Measurements from ENCODE around the gene TP73.

The TP73 gene

DNA sequence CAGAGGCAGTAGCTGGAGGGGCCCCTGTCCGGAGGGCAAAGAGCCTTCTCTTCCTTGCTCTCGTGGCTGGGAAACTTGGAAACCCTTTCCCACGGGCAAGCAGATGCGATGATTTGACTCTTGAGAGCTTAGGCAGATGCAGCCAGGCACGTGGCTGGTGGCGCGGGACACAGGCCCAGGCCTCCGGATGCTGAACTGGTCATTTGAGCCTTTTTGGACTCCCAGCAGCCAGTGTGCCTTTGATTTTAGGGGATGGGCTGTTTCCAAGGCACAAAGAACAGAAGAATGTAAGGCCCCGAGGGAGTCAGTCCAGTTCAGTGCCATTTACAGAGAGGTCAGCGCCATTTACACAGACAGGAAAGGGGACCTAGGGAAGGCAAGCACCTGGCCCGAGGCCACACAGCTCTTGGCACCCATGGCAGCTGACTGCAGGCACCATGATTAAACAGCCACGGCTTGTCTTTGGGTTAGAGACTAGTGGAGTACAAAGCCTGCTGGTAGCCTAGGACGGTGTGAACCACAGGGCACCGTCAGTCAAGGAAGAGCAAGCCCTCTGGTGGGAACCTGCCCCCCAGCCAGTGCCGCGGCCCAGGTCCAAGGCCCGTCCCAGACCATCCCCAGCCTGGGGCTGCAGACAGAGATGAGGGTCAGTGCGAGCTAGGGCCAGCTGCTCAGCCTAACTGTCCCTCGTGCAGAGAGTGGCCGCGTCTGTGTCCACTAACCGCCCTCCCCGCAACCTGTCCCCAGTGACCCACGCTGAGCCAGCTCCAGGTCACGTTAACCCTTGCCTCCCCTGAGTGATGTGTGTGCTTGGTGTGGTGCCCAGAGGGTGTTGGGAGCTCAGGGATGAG lies 79.5 kb downstream of the TP73 start:
- no peak for DNase-seq

DNA sequence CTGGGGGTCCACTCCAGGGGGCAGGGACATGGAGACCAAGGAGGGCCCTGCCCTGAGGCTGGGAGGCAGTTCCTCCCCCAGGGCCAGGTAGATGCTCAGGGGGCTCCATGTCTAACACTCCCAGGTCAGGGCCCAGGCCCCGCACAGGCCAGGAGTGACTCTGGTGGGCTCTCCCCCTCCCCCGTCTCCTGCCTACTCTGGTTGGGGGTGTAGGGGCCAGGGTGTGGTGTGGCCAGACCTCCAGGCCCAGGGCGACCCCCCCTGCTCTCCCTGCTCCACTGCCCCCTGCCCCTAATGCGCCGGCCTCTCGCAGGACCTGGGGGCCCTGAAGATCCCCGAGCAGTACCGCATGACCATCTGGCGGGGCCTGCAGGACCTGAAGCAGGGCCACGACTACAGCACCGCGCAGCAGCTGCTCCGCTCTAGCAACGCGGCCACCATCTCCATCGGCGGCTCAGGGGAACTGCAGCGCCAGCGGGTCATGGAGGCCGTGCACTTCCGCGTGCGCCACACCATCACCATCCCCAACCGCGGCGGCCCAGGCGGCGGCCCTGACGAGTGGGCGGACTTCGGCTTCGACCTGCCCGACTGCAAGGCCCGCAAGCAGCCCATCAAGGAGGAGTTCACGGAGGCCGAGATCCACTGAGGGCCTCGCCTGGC lies 80.2 kb downstream of the TP73 start:
- peak; percentile 35 for DNase-seq

DNA sequence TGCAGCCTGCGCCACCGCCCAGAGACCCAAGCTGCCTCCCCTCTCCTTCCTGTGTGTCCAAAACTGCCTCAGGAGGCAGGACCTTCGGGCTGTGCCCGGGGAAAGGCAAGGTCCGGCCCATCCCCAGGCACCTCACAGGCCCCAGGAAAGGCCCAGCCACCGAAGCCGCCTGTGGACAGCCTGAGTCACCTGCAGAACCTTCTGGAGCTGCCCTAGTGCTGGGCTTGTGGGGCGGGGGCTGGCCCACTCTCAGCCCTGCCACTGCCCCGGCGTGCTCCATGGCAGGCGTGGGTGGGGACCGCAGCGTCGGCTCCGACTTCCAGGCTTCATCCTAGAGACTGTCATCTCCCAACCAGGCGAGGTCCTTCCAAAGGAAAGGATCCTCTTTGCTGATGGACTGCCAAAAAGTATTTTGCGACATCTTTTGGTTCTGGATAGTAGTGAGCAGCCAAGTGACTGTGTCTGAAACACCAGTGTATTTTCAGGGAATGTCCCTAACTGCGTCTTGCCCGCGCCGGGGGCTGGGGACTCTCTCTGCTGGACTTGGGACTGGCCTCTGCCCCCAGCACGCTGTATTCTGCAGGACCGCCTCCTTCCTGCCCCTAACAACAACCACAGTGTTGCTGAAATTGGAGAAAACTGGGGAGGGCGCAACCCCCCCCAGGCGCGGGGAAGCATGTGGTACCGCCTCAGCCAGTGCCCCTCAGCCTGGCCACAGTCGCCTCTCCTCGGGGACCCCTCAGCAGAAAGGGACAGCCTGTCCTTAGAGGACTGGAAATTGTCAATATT lies 81.0 kb downstream of the TP73 start:
- no peak for DNase-seq

DNA sequence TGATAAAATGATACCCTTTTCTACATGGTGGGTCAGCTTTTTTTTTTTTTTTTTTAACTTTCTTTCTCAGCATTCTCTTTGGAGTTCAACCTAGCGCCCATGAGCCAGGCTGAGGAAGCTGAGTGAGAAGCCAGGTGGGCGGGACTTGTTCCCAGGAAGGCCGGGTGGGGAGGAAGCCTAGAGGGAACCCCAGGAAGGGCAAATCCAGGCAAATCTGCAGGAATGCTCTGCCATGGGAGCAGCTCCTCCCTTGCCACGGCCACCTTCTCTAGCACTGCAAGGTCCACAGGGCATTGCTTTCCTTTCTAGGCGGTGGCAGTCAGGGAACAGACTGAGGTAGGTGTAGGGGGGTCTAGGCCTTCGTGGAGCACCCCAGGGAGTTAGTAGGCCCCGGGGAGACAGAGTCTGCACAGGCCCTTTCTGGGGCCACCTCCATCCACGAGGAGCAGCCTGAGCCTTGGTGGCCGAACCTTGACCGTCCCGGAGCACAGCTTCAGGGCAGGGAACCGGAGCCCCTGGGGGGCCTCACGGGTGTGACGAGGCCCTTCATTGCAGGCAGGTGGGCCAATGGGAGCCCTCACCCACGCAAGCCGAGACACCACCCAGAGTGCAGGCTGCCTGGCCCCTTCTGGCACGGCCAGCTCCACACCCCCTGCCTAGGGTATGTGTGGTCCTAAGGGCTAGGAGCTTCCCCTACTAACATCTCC lies 81.7 kb downstream of the TP73 start:
- DNase-seq = no peak

DNA sequence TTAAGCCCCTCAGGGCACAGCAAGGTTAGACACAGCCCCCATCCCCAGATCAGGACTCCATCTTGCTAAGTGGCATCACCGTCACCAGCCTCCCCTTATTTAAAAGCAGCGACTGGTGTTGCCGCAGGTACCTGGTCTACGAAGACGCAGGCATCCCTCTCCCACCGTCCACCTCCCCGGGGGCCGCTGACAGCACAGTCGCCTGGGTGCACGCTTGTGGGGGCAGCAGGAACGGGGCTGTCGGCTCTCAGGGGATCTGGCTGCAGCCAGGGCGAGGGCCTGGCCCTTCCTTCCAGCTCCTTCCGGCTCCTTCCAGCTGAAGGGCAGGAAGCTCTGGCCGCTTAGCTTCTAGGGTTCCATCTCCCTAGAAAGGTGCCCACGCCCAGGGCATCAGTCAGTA lies 82.3 kb downstream of the TP73 start:
- no peak for DNase-seq

DNA sequence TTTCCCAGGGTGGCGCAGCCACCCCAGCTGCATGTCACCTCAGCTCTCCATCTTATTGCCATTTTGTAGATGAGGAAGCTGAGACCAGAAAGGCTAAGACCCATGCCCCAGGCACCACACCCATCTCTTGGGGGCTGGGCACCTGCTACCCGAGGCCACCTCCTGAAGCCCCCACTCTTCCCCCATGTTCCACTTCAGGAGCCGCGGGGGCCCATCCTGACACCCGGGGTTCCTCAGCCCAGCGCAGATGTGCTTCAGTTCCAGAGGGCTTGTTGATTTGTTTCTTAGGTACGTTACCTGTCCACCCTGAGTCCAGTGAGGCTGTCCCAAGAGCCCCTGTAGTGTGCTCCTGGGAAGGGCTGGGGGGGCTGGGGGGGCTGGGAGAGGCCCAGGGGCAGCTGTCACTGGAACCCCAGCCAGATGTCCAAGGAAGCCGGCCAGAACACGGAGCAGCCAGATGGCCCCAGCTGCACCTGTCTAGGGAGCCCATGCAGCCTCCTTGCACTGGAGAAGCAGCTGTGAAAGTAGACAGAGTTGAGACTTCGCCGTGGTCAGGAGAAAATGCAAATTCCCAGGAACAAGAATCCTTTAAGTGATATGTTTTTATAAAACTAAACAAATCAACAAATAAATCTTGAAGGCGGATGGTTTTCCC lies 82.8 kb downstream of the TP73 start:
- no peak for DNase-seq

DNA sequence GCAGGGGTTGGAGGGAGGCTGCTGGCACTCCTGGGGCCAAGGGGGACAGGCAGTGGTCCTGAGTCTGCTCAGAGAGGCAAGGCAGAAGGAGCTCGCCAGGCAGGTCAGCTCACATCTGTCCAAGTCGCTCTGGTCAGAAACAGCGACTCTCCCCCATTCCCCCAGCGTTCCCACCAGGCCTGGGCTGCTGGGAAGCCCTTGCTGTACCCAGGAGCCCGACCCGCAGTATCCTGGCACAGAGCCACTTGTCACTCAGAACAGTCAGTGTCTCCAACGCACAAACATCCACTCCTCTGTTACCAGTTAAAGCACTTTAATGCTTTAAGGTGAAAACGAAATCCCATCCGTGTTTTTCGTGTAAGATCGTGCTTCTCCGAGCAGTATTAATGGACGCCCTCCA lies 83.4 kb downstream of the TP73 start:
- no peak for DNase-seq

DNA sequence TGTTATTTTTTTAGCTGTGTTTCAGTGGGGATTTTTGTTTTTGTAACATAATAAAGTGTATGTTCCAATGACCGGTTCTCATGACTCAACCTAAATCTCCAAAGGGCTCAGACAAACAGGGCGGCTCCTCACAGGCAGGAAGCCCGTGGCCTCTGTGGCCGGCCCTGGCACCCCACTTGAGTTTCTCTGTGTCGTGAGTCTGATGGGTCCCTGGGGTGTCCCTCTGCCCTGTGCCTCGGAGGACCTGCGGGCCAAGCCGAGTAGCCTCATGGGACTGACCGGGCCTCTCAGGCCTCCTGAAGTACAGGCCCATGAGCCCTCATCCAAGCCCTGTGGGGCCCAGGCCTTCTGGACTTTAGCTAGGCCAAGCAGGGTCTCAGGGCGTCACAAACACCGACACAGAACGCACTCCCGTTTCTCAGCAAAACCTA lies 83.8 kb downstream of the TP73 start:
- no peak for DNase-seq

DNA sequence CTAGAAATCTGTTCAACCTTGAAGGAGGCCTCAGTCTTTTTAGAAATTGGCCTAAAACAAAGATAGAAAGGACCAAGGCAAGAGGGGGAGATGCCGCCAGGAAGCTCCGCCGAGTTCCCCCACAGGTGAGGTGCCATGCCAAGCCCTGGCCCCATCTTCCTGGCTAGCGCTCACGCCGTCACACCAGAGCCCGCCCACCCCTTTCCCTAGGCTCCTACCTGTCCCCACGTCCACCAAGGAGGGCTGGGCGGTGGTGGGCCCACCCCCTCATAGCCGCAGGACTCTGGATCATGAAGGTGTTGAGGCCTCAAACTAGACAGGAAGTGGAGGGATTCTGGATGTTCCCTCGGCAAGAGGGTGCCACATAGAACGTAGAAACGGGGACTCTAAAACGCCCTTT lies 84.4 kb downstream of the TP73 start:
- no peak for DNase-seq

DNA sequence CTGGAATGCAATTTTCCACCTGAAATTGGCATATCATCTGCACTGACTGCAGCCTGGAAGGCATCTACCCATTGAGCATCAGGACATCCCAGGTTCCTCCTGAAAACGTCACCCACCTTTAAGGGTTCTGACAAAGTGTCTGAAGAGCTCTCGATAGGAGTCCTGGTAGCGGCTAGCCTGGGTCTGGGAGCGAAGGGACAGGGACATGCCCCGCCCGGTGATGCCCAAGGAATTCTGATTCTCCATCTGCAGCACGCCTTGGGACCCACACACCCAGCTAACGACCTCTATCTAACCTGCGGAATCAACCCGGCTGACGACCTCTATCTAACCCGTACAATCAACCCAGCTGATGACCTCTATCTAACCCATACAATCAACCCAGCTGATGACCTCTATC lies 86.6 kb downstream of the TP73 start:
- DNase-seq = no peak

DNA sequence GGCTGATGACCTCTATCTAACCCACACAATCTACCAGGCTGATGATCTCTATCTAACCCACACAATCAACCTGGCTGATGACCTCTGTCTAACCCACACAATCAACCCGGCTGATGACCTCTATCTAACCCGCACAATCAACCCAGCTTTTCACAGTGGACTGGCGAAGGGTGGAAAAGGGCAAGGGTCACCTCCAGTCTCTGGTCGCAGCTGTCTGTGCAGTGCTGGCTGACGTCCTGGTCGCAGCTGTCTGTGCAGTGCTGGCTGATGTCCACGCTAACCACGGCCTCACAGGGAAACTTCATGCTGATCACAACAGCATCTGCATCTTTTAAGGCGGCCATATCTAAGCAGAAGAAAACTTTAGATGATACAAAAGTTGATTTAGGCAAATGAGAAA lies 87.7 kb downstream of the TP73 start:
- DNase-seq = no peak

DNA sequence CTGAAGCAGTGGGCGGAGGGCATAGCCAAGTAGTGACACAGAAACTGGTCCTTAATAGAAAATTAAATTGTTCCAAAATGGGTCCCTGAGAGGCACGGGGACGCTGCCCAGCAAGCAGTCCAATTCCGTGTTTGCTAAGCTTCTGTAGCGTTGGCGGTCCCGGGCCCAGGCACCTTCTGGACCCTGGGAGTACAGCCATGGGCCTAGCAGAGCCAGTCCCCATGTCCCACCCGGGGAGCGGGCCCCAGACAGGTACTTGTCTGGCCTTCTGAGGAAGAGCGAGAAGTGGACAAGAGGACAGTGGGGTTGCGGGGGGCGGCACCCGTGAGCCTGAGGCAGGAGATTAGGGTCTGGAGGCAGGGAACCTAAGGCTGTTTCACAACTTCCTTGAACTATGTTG lies 88.4 kb downstream of the TP73 start:
- no peak for DNase-seq

DNA sequence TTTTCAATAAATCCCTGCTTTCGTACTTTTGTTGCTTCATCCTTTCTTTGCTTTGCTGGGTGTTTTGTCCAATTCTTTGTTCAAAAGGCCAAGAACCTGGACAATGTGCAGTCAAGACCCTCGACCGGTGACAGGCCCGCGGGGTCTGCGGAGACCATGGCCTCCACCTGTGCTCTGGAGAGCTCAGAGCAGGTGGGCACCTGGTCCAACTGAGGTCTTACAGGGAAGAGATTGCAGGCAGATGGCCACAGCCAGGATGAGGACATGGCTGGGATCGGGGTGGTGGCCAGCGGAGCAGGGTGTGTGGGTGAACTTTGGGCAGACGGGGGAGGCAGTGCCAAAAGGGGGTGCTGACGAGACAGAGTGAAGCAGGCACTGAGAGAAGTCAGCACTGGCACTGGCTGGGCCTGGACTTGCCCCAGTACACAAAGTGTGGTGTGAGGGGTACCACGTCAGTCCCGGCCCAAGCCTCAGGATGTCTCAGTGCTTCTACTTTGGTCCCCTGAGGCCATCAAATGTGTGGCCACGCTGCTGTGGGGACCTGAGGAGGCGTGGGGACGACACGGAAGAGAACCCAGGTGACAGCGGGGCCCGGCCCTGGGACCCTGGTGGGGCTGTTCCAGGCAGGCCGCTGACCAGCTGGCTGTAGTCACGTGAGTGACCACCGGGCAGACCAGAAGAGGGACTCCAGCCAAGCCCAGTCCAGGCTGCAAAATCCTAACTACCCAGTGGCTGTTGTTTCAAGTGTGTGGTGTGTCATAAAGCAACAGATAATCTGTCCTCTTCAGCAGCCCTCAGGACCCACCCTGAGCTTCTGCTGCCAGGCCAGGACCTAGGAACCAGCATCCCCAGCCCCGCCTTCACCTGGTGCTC lies 89.5 kb downstream of the TP73 start:
- DNase-seq = no peak

DNA sequence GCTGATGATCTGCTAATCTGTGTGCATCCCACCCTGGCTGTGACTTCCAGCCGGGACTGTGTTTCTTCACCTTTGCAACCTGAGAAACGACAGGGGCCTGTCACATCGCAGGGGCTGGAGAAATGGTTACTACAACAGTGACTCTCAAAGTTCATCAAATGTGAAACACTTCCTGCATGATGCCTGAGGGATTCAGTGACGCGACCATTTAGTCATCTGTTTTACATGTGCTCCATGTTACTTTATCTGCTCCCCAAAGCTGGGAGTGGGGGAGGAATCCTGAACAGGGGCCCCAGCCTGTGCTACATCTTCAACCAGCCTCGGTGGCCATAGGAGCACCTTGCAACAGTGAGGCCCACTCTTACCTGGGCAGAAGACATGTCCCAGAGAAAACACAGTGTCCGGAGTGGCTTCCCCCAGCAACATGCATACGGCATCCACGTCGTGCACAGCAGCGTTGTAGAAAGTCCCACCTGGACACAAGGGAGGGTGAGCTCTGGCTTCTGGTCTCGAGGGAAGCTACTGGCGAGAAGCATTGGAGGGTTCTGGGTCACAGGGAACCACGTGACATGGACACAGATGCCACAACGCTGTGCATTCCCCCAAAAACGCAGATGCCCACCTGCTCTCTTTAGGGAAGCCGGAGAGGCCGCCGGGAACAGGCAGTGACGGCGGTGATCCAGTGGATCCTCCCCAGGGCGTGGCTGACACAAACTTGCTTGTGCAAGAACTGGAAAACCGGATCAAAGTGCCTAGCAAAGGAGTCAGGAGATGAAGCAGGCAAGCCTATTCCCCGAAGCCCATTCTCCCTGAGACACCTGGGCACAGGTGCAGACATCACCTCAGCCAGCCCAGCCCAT lies 90.4 kb downstream of the TP73 start:
- no peak for DNase-seq

DNA sequence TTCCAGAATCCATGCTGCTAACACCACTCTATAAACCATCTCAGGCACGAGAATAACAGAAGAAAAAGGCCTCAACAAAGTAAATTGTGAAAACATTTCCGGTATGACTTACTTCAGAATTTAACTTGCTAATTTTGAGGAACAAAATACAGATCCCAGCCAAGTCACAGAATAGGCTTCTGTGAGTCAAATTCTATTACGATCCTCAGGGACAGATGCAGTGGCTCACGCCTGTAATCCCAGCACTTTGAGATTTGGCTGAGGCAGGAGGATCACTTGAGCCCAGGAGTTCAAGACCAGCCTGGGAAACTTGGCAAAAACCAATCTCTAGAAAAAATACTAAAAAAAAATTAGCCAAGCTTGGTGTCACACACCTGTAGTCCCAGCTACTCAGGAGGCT lies 91.1 kb downstream of the TP73 start:
- no peak for DNase-seq

DNA sequence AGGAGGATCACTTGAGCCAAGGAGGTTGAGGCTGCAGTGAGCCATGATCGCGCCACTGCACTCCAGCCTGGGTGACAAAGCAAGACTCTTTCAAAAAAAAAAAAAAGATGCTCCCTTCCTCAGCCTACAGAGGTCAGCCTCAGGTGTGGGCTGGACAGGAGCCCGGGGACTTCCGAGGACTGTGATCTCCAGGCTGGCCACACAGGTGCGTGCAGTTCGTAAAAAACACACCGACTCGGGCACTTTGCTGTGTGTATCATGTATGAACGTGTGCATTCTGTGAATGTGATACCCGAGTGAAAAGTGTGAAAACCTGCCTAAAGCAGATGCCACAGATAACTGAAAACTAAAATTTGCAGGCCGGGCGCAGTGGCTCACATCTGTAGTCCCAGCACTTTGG lies 91.5 kb downstream of the TP73 start:
- DNase-seq = no peak

DNA sequence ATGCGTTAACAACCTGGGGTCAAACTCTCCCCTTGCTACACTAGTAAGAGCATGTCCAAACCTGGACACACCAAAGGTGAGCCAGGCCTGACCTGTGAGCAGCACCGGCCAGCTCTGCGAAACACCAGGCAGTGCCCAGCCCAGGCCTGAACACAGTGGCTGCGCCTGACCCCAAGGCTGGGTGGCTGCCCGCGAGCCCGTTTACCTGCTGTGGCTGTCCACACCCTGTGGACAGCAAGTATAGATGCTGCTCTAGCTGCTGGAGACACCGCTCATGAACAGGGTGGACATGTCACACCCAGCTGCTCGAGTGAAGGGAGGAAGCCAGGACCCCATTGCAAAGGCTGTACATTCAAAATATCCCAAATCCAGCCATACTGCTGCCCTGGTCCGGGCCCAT lies 92.3 kb downstream of the TP73 start:
- no peak for DNase-seq

DNA sequence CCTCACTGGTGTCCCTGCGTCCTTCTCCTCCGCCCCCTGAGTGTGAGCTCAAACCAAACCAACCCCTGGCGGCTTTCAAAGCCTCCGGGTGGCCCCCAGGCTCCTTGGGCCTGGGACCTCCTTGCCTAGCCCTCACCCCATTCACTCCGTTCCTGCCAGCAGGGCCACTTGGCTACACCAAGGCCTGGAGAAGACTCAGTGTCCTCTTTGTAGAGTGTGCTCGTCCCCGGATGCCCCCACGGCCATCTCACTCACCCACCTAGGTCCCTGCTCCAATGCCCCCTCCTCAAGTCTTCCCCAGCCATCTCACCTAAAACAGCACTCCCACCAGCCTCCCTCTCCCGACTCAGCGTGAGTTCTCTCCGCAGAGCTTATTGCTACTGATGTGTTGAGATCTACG lies 92.8 kb downstream of the TP73 start:
- DNase-seq = no peak

DNA sequence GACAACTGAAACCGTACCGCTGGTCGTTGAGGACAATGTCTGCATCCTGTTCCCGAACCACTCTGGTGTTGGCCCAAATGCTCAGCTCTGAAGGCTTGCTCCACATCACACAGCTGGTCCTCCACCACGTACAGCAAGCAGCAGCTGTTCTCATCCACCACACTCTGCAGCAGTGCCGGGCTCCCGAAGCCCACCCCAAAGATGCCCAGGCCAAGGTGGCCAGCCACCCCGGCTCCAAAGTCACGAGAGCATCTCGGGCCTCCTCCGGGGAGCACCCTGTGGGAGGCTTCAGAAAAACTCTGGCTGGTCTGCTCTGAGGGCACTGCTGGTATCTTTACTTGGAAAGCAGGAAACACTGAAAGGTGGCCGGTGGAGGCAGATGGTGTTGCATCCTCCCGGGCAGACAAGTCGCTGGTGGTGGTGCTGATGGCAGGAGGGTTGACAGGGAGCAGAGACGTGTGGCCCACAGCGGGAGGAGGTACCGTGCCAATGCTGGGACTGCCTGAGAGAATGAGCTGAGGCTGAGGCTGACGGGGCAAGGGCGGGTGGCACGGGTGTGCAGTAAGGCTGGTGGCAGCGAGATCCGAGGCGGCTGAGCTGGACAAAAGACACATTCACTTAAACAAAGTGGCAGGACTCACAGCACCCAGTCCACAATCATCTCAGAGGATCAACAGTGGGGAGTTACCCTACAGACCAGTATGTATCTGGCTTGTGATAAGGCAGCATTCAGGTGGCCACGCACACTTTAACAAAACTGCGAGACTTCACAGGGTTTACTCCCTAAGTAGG lies 93.5 kb downstream of the TP73 start:
- peak; percentile 44 for DNase-seq

DNA sequence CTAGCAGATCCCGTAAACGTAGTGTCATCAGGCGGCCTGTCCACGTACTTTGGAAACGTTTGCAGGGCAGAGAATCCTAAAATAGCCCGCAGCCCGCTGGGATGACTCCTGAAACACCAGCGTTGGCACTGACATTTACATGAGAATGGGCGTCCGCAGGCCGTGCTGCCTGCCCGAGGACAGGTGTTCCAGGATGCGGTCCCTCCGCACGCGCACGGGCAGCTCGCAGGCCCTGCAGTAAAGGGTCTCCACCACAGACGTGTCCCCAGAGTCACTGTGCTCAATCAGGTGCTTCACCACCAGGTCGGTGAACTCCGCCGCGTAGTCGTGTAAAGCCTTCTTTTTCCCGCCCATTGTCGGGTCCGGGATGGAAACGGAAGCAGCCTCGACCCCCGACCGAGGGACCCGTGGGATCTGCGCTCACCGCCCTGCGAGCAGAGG lies 94.1 kb downstream of the TP73 start:
- no peak for DNase-seq
